Spinal cord (tissue), 10 donors: Measurements from ENCODE around the gene KCND2. TPM values are rescaled to one million over a fixed set of nuclear protein-coding genes. Genes with fewer than 3 reads are reported as not detected.

ENCODE experiments used
- DNase-seq, 6 donors: peaks; one replicate each; pipeline versions ENCODE4 v3.0.0 to v3.0.0-alpha.2; 2013 to 2015; ENCODE audit warnings: low spot score in 6 of 6, low read depth in 4 of 6
- H3K27ac ChIP-seq: one replicate; pipeline ENCODE4 v1.5.1; 2013; ENCODE audit warnings: low read depth, low read length, control low read depth
- H3K27me3 ChIP-seq: one replicate; pipeline ENCODE4 v1.6.1; 2013; ENCODE audit warnings: low read length; ENCODE audit not compliant: control insufficient read depth, insufficient read depth
- H3K36me3 ChIP-seq: one replicate; pipeline ENCODE4 v1.6.1; 2013; ENCODE audit warnings: low read length; ENCODE audit not compliant: control insufficient read depth, insufficient read depth
- H3K4me1 ChIP-seq: one replicate; pipeline ENCODE4 v1.6.1; 2013; ENCODE audit warnings: low read length; ENCODE audit not compliant: control insufficient read depth, insufficient read depth
- H3K4me3 ChIP-seq: one replicate; pipeline ENCODE4 v1.5.1; 2013; ENCODE audit warnings: low read depth, low read length, control low read depth
- H3K9me3 ChIP-seq: one replicate; pipeline ENCODE4 v1.6.1; 2013; ENCODE audit warnings: low read length; ENCODE audit not compliant: control insufficient read depth, insufficient read depth
- WGBS: methylation state at CpG from one replicate; pipeline ENCODE4 v1.1.5; 2013; ENCODE audit warnings: missing lambda C conversion rate; ENCODE audit not compliant: insufficient coverage; 5-methylcytosine and 5-hydroxymethylcytosine counted together
- polyA plus RNA-seq, 2 donors: library from polyadenylated mRNA; unstranded; fragments of 120-200 nt; gene quantifications; one replicate each; pipeline ENCODE4 v1.2.1, GENCODE V29; 2013; ENCODE audit not compliant: insufficient read length in 2 of 2
- total RNA-seq, 2 donors: library from RNA; depleted of rRNA in 1 of 2; stranded (reverse); fragments of 120-200 nt in 1 of 2; fragments of >200 nt in 1 of 2; gene quantifications; one replicate each; pipeline versions ENCODE4 v1.2.3 to v1.2.4, GENCODE V29; 2013 to 2014
- donor health status: healthy.

Gene KCND2
- total and polyA plus RNA-seq, 4 donors = 25.2 to 86.4 (median 63.4) TPM

DNA sequence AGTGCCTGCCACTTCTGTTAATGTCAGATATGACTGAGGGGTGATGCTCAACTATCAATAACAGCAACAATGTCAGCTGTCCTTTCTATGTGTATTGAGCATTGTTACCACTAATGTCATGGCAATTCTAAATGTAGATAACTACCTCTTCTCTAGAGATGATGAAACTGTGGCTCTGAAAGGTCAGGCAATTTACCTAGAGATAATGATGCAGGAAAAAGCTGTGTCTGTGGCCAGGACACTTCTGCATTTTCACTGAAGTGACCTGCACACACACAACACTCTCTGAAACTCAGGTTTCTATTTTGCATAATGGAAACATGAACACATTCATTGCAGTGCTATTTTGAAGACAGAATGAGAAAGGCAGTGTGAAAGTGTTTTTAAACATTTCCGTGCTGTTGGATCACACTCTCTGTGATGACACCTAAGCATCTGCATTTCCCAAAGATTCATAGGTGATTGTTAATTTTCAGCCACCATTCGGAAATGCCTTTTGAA, 148.2 kb downstream of the KCND2 start:
- H3K27ac ChIP-seq = no peak overlapping the region
- H3K4me1 ChIP-seq = no peaks in the 10 kb centered on the region
- no CpG with 5 or more reads among the region's 2 CpGs for whole genome bisulfite sequencing
- no peaks in the 10 kb centered on the region for H3K27me3 ChIP-seq
- H3K9me3 ChIP-seq = no peaks in the 10 kb centered on the region
- no peak for DNase-seq
- no peak overlapping the region for H3K4me3 ChIP-seq
- no peaks in the 10 kb centered on the region for H3K36me3 ChIP-seq

DNA sequence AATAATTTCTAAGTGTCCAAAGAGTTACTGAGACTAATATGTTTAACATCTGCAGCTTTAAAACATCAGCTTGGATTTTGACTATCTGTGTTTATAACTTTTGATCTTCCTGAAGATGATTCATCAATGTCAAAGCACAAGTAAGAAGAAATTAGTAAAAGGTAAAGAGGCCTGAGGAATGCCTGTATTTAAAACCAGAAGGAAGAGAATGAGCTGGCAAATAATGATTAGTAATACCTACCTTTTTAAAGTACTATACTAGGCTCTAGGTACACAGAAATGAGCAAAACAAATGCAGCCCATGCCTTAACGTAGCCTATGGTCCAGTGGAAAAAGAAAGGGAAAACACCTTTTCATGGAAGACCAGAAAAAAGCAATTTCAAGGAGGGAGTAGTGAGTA, 158.0 kb downstream of the KCND2 start:
- no peak for DNase-seq
- Histone ChIP-seq H3K4me3 (no peak overlapping the region), H3K27me3 (no peaks in the 10 kb centered on the region), H3K9me3 (no peaks in the 10 kb centered on the region), H3K36me3 (no peaks in the 10 kb centered on the region), H3K4me1 (no peaks in the 10 kb centered on the region), H3K27ac (no peak overlapping the region)
- WGBS = 89% methylated on average over 1 of the region's 1 CpG

DNA sequence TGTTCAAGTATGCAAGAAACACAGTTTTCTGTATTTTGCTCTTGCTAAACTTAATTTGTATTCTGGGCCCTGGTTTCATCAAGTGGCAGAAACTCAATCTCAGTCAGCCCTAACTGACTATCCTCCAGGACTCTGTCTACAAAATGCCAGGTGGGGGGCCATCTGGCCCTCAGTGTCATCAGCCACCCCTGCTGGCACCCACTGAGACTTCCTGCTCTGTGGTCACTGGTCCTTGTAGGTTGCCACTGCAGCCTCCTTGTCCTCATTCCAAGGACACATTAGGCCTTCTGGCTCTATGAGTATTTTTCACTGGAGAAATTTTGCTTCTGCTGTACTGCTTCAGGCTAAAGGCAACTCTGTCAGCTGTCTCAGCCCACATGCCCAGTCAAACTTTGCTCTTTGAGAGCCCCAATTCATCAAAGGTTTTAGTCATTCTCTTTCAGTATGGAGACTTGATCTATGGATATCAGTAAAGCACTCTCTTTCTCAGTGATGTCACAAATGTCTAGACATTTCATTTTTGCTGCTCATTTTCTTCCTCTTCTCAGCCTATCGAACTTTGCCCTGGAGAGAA, 163.6 kb downstream of the KCND2 start:
- H3K27ac ChIP-seq = no peak overlapping the region
- no peaks in the 10 kb centered on the region for H3K27me3 ChIP-seq
- no CpG with 5 or more reads among the region's 1 CpG for WGBS

DNA sequence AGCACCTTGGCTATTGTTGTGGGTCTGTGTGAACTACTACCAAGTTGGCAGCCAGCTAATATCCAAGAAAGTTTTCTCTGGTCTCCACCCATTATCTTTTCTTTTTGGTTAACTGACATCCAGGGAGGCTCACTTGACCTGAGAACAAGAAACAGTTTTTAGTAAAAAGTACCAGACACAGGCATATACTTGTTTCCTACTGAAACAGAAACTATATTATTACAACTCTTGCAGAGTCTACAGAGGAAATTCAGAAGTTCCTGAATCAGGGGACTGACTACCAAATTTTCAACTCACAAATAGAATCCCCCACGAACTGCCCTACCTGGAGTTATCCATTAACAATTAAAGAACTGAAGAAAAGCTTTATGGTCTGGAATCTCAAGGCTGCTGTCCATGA, 168.9 kb downstream of the KCND2 start:
- no peak for DNase-seq
- H3K4me1 ChIP-seq = no peaks in the 10 kb centered on the region
- no peaks in the 10 kb centered on the region for H3K9me3 ChIP-seq
- H3K27me3 ChIP-seq = no peaks in the 10 kb centered on the region
- H3K36me3 ChIP-seq = no peaks in the 10 kb centered on the region
- no CpG with 5 or more reads among the region's 1 CpG for WGBS
- H3K27ac ChIP-seq = no peak overlapping the region
- no peak overlapping the region for H3K4me3 ChIP-seq

More for the DNA sequence above, 163.6 kb downstream of the KCND2 start:
- Histone ChIP-seq H3K4me1 (peaks cover 3% of the 10 kb centered on the region), H3K4me3 (no peak overlapping the region), H3K9me3 (no peaks in the 10 kb centered on the region), H3K36me3 (no peaks in the 10 kb centered on the region)
- DNase-seq = no peak

DNA sequence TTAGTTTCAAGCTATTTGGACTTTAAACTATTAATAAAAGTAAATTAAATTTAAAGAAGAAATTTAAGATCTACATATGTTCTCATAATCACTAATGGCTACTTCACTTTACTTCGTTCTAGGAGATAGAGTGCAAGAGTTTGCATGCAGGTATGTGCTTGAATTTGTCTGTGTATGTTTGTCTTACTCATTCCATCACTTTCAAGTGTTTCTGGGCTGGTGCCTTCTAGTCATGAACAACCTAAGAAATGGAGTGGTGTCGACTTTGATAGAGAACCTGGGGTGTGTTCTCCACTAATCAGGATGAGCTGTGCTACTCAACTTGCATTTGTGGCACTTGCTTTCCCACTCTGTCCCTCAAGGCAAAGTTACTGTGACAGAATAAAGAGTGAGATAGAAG, 169.9 kb downstream of the KCND2 start:
- H3K9me3 ChIP-seq = no peaks in the 10 kb centered on the region
- H3K4me3 ChIP-seq = no peak overlapping the region
- no peak overlapping the region for H3K27ac ChIP-seq
- H3K27me3 ChIP-seq = no peaks in the 10 kb centered on the region
- WGBS = no CpG with 5 or more reads among the region's 2 CpGs
- DNase-seq = no peak
- no peaks in the 10 kb centered on the region for H3K36me3 ChIP-seq
- H3K4me1 ChIP-seq = no peaks in the 10 kb centered on the region

DNA sequence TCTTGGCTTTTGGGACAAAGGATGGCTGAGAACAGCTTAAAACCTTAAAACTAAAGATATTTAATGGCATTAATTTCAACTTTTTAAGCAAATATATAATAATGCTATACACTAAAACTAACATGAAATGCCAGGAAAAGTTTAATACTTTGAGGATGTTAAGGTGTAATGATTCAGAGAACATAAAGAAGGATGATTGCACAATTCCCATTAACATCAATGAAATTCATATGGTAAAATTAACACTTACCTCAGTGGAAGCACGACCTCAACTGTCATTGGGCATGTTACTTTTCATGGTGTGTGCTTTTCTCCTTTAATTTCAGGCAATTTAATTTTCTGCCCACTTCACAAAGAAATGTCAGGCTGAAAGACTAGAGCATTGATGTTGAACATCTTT, 171.7 kb downstream of the KCND2 start:
- Histone ChIP-seq H3K27ac (no peak overlapping the region), H3K4me3 (no peak overlapping the region), H3K36me3 (no peaks in the 10 kb centered on the region), H3K4me1 (no peaks in the 10 kb centered on the region), H3K9me3 (no peaks in the 10 kb centered on the region), H3K27me3 (no peaks in the 10 kb centered on the region)
- no CpG with 5 or more reads among the region's 1 CpG for WGBS
- peak in 1 of 6 donors; percentile 22 for DNase-seq

DNA sequence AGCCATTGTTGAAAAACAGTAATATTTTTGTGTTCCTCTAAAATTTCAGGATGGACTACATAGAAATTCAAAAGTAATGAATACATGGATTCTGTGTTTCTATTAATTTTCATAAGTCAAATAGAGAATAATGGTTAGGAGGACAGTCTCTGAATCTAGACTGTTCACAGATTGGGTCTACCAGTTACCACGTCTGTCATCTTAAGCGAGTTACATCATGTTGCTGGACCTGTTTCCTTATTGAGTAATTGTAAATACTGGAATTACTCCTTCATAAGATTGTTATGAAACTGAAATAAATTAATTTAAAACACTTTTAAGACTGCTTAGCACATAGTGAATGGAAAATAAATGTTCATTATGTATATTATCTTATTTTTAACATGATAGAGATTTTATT, 172.3 kb downstream of the KCND2 start:
- H3K27ac ChIP-seq = no peak overlapping the region
- no peaks in the 10 kb centered on the region for H3K4me1 ChIP-seq
- no peaks in the 10 kb centered on the region for H3K9me3 ChIP-seq
- no peak overlapping the region for H3K4me3 ChIP-seq
- no CpG with 5 or more reads among the region's 2 CpGs for WGBS
- H3K36me3 ChIP-seq = no peaks in the 10 kb centered on the region
- H3K27me3 ChIP-seq = no peaks in the 10 kb centered on the region
- DNase-seq = no peak

DNA sequence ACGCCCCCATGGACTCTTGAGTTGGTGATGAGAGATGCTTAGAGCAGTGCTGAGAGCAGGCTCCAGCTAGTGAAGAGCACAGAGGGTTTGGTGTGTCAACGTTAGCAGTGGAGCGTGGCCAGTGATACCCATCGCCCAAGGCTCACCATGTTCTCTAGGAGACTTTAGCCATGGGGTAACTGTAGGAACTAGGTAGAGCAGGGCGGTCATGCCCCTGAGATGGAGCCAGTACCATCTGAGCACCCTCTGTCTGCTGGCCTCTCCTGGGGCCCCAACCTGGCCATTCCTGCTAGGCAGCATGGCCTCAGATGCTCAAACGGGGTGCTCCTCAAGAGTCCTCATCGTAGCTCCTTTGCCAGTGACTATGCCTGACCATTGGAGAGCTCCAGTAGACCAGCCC, 179.7 kb downstream of the KCND2 start:
- Histone ChIP-seq H3K4me1 (no peaks in the 10 kb centered on the region), H3K9me3 (peaks cover 10% of the 10 kb centered on the region), H3K27ac (no peak overlapping the region), H3K4me3 (no peak overlapping the region), H3K36me3 (no peaks in the 10 kb centered on the region), H3K27me3 (no peaks in the 10 kb centered on the region)
- 80% methylated on average over 7 of the region's 7 CpGs for WGBS
- DNase-seq = no peak

DNA sequence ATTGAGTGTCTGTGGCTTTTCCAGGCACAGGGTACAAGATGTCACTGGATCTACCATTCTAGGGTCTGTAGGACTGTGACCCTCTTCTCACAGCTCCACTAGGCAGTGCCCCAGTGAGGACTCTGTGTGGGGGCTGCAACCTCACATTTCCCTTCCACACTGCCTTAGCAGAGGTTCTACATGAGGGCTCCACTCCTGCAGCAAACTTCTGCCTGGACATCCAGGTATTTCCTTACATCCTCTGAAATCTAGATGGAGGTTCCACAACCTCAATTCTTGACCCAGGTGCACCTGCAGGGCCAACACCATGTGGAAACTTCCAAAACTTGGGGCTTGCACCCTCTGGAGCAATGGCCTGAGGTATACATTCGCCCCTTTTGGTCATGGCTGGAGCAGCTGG, 183.7 kb downstream of the KCND2 start:
- no peak overlapping the region for H3K4me3 ChIP-seq
- H3K4me1 ChIP-seq = no peaks in the 10 kb centered on the region
- no peaks in the 10 kb centered on the region for H3K27me3 ChIP-seq
- no peaks in the 10 kb centered on the region for H3K36me3 ChIP-seq
- H3K9me3 ChIP-seq = peaks cover 10% of the 10 kb centered on the region
- 83% methylated on average over 1 of the region's 1 CpG for WGBS
- DNase-seq = no peak
- no peak overlapping the region for H3K27ac ChIP-seq

DNA sequence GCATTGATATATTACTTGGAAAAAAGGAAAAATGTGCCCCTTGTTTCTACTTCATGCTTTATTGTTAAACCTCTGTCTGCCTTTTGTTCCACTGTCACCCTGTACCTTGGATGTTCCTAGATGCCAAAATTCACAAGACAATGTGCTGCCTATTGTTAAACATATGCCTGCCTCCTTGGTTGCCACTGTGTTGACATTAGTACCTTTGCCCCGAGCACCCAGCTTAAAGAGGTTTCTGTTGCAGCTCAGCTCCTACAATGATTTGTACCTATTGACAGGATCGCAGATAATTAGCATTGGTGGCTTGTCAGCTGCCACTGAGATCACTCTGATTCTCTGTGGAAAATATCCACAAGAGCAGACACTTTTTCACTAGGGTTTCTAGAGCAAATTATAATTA, 188.0 kb downstream of the KCND2 start:
- no peaks in the 10 kb centered on the region for H3K36me3 ChIP-seq
- no peak overlapping the region for H3K4me3 ChIP-seq
- no peak overlapping the region for H3K27ac ChIP-seq
- no peaks in the 10 kb centered on the region for H3K27me3 ChIP-seq
- DNase-seq = peak in 1 of 6 donors; percentile 8
- H3K4me1 ChIP-seq = no peaks in the 10 kb centered on the region
- H3K9me3 ChIP-seq = peaks cover 8% of the 10 kb centered on the region
- WGBS = 0% methylated on average over 1 of the region's 2 CpGs
